K562 (cell line): ENCODE data around the gene PCK1. TPM values are rescaled to one million over a fixed set of nuclear protein-coding genes. Genes with fewer than 3 reads are reported as not detected.

Source experiments
- ATAC-seq: fragments of 200-7000 bp; cut with Tn5 transposase; 3 replicates; pipeline ENCODE4 v1.9.1; 2020; ENCODE audit warnings: moderate library complexity
- BruUV-seq: library from RNA; stranded (reverse); fragments of 400-500 nt; replicated peaks from 2 replicates; lab custom pipeline; 2021; lab: Mats Ljungman, UMichigan
- CTCF ChIA-PET: fragments of 300-600 bp; formaldehyde crosslinking; extraction: SDS; loops from one replicate; lab custom pipeline; 2021; ENCODE audit warnings: low intra/inter-chr PET ratio; lab: Yijun Ruan, JAX
- POLR2A ChIA-PET: fragments of 300-600, 350-650 bp; sonication (Branson Sonifier 250); formaldehyde crosslinking; extraction: SDS; loops from one replicate; lab custom pipeline; 2021; ENCODE audit warnings: antibody characterized with exemption, inconsistent platforms; lab: Yijun Ruan, JAX
- DNase-seq, 4 experiments: peaks; one replicate each; pipeline versions ENCODE4 v3.0.0 to v3.0.0-alpha.2; 2011 to 2018; ENCODE audit warnings: low spot score in 3 of 4, mixed read lengths in 3 of 4; ENCODE audit errors: extremely low read depth in 1 of 4
- FAIRE-seq: peaks from 2 replicates; lab custom pipeline; 2011; peaks lifted over from hg19 to GRCh38; lab: Jason Lieb, UNC
- H2AFZ ChIP-seq: 2 replicates; pipeline ENCODE4 v1.6.0; 2011; ENCODE audit warnings: low read depth, low read length, control low read depth, inconsistent platforms
- H3K27ac ChIP-seq: fragments of 200-600 bp; 3 replicates; pipeline ENCODE4 v1.8.0; 2011; ENCODE audit warnings: low read depth, mild to moderate bottlenecking, control low read depth, inconsistent platforms, low read length, moderate library complexity, mixed read lengths; ENCODE audit errors: extremely low read depth
- H3K27me3 ChIP-seq, 2 experiments: fragments of 300-600 bp in 1 of 2; 2 replicates in 1 of 2; 3 replicates in 1 of 2; pipeline versions ENCODE4 v1.6.0 to v1.8.0; 2011; ENCODE audit warnings: inconsistent platforms in 2 of 2, low read length in 2 of 2, mild to moderate bottlenecking in 1 of 2, mixed read lengths in 1 of 2, moderate library complexity in 1 of 2; ENCODE audit not compliant: control insufficient read depth in 2 of 2, insufficient read depth in 2 of 2
- H3K36me3 ChIP-seq: fragments of 300-600 bp; 3 replicates; pipeline ENCODE4 v1.8.0; 2011; ENCODE audit warnings: mild to moderate bottlenecking, low read length, inconsistent platforms; ENCODE audit not compliant: control insufficient read depth, insufficient read depth
- H3K4me1 ChIP-seq, 2 experiments: fragments of 200-600 bp in 1 of 2; replicated peaks in 1 of 2; 2 replicates in 1 of 2; 3 replicates in 1 of 2; pipeline versions ENCODE4 v1.5.1 to v1.8.0; 2011; ENCODE audit warnings: inconsistent platforms in 2 of 2, low read length in 2 of 2, mild to moderate bottlenecking in 1 of 2, mixed read lengths in 1 of 2, moderate library complexity in 1 of 2; ENCODE audit not compliant: control insufficient read depth in 2 of 2, insufficient read depth in 2 of 2
- H3K4me2 ChIP-seq: 2 replicates; pipeline ENCODE4 v1.6.1; 2011; ENCODE audit warnings: low read length, control low read depth, inconsistent platforms, mixed read lengths; ENCODE audit not compliant: insufficient read depth
- H3K4me3 ChIP-seq: fragments of 200-600 bp; sonication (generic), shearing (Covaris generic); 2 replicates; pipeline ENCODE4 v1.5.1; 2016; ENCODE audit warnings: control low read depth, inconsistent platforms
- H3K79me2 ChIP-seq: fragments of 200-600 bp; 3 replicates; pipeline ENCODE4 v1.8.0; 2011; ENCODE audit warnings: low read length, inconsistent platforms; ENCODE audit not compliant: control insufficient read depth, insufficient read depth
- H3K9ac ChIP-seq, 2 experiments: 2 replicates each; pipeline versions ENCODE4 v1.6.0 to v1.6.1; 2011; ENCODE audit warnings: low read depth in 2 of 2, low read length in 2 of 2, control low read depth in 1 of 2, inconsistent platforms in 1 of 2, mild to moderate bottlenecking in 1 of 2, mixed read lengths in 1 of 2; ENCODE audit not compliant: insufficient read depth in 1 of 2
- H3K9me1 ChIP-seq: one replicate; pipeline ENCODE4 v1.6.0; 2011; ENCODE audit warnings: inconsistent platforms, mild to moderate bottlenecking, low read length, moderate library complexity; ENCODE audit not compliant: control insufficient read depth, insufficient read depth
- H3K9me3 ChIP-seq: replicated peaks from 2 replicates; pipeline ENCODE4 v1.5.1; 2011; ENCODE audit warnings: low read depth, low read length, inconsistent platforms; ENCODE audit not compliant: control insufficient read depth, insufficient read depth
- H4K20me1 ChIP-seq: replicated peaks from 2 replicates; pipeline ENCODE4 v1.6.1; 2011; ENCODE audit warnings: low read length, inconsistent platforms, mixed read lengths; ENCODE audit not compliant: control insufficient read depth, insufficient read depth
- ARNT ChIP-seq, 2 experiments: fragments of 450-650 bp; IDR thresholded peaks; 2 replicates each; pipeline ENCODE4 v1.6.1; 2016; ENCODE audit warnings: mild to moderate bottlenecking in 1 of 2
- GABPB1 ChIP-seq: sonication (generic); formaldehyde crosslinking; IDR thresholded peaks from 2 replicates; pipeline ENCODE4 v1.8.0; 2022; ENCODE audit warnings: mild to moderate bottlenecking, missing genetic modification reagents
- HMG20B ChIP-seq: fragments of 250-450 bp; sonication (Bioruptor Pico); IDR thresholded peaks from 2 replicates; pipeline ENCODE4 v1.5.0; 2021; ENCODE audit warnings: mild to moderate bottlenecking
- KDM4B ChIP-seq, 2 experiments: fragments of 450-650 bp in 1 of 2; sonication (generic) in 1 of 2; IDR thresholded peaks; 2 replicates each; pipeline ENCODE4 v1.6.1; 2016 to 2017; ENCODE audit warnings: borderline replicate concordance in 2 of 2, antibody characterized with exemption in 1 of 2, low read depth in 1 of 2, mild to moderate bottlenecking in 1 of 2
- RBM34 ChIP-seq: fragments of 200-400 bp; formaldehyde crosslinking; IDR thresholded peaks from 2 replicates; pipeline ENCODE4 v1.6.1; 2018; ENCODE audit warnings: low read length, borderline replicate concordance; ENCODE audit not compliant: insufficient read depth
- RHOXF2B ChIP-seq: fragments of 250-450 bp; sonication (Bioruptor Pico); conservative IDR thresholded peaks from 2 replicates; pipeline ENCODE4 v1.5.1; 2021
- ZNF197 ChIP-seq: fragments of 200-800 bp; sonication (Bioruptor generic); IDR thresholded peaks from 2 replicates; pipeline ENCODE4 v1.6.1; 2016; ENCODE audit warnings: low read depth, missing genetic modification characterization, missing compliant biosample characterization
- WGBS: fragments of 100-300 bp; shearing (Covaris generic); methylation state at CpG from one replicate; pipeline ENCODE4 v1.1.6; 2016; ENCODE audit warnings: low coverage, mixed read lengths; ENCODE audit not compliant: insufficient coverage; ENCODE audit errors: missing lambda C conversion rate; 5-methylcytosine and 5-hydroxymethylcytosine counted together
- in situ Hi-C: fragments of 300-500 bp; cut with MboI; formaldehyde crosslinking; loops from 4 replicates; pipeline ENCODE4 v1.15.0; 2018; ENCODE audit warnings: inconsistent platforms, mixed read lengths
- intact Hi-C: fragments of 100-400 bp; cut with micrococcal nuclease; formaldehyde crosslinking; loops from 2 replicates; pipeline ENCODE4 v1.14.2; 2022
- polyA plus RNA-seq, 8 experiments: library from polyadenylated mRNA; depleted of rRNA in 4 of 8; stranded (reverse) in 5 of 8; unstranded in 3 of 8; fragments of >200 nt; fragmentation: Nextera tagmentation in 2 of 8; fragmentation: Illumina TruSeq in 1 of 8; extraction: Ambion mirVana in 2 of 8; extraction: Trizol in 1 of 8; gene quantifications; 2 replicates each; pipeline versions ENCODE4 v1.2.1 to v1.2.3, GENCODE V29; 2011 to 2014; ENCODE audit warnings: inconsistent platforms in 1 of 8, missing spikeins in 1 of 8
- total RNA-seq, 7 experiments: library from RNA; depleted of rRNA in 6 of 7; stranded (reverse); fragments of >200 nt in 6 of 7; fragmentation: Illumina TruSeq in 2 of 7; extraction: Trizol in 2 of 7; gene quantifications; 2 replicates each; pipeline versions ENCODE4 v1.2.1 to v1.2.3, GENCODE V29; 2011 to 2021; ENCODE audit warnings: low replicate concordance in 1 of 7
- TF ChIP-seq, protein P1 (sequence below): fragments of 450-650 bp; formaldehyde crosslinking; IDR thresholded peaks from 2 replicates; pipeline ENCODE4 v1.4.0; 2022; ENCODE audit warnings: missing genetic modification characterization
- TF ChIP-seq, protein P2 (sequence below): fragments of 450-650 bp; IDR thresholded peaks from 2 replicates; pipeline ENCODE4 v1.6.1; 2017; ENCODE audit warnings: antibody characterized with exemption, mild to moderate bottlenecking

PCK1 gene
- total and polyA plus RNA-seq, 9 of the 15 experiments (the other 6 are each of a cell fraction or from before 2014, with no cell fraction given), result 0.05 to 0.73 (median 0.15) TPM

DNA sequence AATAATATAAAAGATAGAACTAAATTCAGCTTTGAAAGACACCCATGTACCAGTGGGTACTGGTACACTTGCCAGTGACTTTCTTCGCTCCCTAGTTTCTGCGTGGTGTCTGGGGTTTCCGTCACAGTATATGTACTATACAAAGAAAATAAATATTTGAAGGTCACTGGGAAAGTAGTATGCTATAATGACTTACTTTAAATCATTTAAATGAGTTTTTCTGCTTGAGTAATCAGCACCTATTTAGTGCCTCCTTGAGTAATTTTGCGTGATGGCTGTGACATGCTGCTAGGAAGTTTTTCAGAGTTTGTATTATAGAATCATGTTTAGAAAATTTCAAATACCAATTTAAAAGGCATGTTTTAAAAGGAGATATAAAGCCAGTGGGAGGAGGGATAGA is 32.8 kb upstream of the PCK1 start:
- no TSS peak for BruUV-seq
- no peak overlapping the region for H2AFZ ChIP-seq
- 94% methylated on average over 4 of the region's 4 CpGs for WGBS
- FAIRE-seq, result no peak
- no peaks in the 10 kb centered on the region for H3K9me3 ChIP-seq
- no peak overlapping the region for H3K9ac ChIP-seq
- in situ Hi-C loops, result loop anchor here (10.0 kb wide), 1 partner anchor 677 kb away; no protein-coding TSS in a partner anchor
- intact Hi-C loops, result no loop called here
- 0 out of 2 replicates have a peak, but pooled peaks cover 5% of the 10 kb centered on the region for H4K20me1 ChIP-seq
- no peak for DNase-seq
- no peaks in the 10 kb centered on the region for H3K9me1 ChIP-seq
- no peak overlapping the region for H3K27ac ChIP-seq
- H3K4me3 ChIP-seq, result no peak overlapping the region
- TF ChIP-seq ARNT (IDR thresholded peaks at IDR 0.05), result no peak
- no peak for TF ChIP-seq ZNF197 (CRISPR knock-in tag)
- TF ChIP-seq RBM34, result no peak
- no peak for TF ChIP-seq GABPB1 (CRISPR knock-in tag)
- TF ChIP-seq, protein P1, sequence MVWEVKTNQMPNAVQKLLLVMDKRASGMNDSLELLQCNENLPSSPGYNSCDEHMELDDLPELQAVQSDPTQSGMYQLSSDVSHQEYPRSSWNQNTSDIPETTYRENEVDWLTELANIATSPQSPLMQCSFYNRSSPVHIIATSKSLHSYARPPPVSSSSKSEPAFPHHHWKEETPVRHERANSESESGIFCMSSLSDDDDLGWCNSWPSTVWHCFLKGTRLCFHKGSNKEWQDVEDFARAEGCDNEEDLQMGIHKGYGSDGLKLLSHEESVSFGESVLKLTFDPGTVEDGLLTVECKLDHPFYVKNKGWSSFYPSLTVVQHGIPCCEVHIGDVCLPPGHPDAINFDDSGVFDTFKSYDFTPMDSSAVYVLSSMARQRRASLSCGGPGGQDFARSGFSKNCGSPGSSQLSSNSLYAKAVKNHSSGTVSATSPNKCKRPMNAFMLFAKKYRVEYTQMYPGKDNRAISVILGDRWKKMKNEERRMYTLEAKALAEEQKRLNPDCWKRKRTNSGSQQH (CRISPR knock-in tag), result no peak
- no peak for TF ChIP-seq KDM4B (IDR thresholded peaks at IDR 0.05; ENCODE audit: borderline replicate concordance in 2 of 2, low read depth in 1 of 2)
- no peak for TF ChIP-seq HMG20B (CRISPR knock-in tag)
- no peak for TF ChIP-seq RHOXF2B (CRISPR knock-in tag)
- TF ChIP-seq, protein P2, sequence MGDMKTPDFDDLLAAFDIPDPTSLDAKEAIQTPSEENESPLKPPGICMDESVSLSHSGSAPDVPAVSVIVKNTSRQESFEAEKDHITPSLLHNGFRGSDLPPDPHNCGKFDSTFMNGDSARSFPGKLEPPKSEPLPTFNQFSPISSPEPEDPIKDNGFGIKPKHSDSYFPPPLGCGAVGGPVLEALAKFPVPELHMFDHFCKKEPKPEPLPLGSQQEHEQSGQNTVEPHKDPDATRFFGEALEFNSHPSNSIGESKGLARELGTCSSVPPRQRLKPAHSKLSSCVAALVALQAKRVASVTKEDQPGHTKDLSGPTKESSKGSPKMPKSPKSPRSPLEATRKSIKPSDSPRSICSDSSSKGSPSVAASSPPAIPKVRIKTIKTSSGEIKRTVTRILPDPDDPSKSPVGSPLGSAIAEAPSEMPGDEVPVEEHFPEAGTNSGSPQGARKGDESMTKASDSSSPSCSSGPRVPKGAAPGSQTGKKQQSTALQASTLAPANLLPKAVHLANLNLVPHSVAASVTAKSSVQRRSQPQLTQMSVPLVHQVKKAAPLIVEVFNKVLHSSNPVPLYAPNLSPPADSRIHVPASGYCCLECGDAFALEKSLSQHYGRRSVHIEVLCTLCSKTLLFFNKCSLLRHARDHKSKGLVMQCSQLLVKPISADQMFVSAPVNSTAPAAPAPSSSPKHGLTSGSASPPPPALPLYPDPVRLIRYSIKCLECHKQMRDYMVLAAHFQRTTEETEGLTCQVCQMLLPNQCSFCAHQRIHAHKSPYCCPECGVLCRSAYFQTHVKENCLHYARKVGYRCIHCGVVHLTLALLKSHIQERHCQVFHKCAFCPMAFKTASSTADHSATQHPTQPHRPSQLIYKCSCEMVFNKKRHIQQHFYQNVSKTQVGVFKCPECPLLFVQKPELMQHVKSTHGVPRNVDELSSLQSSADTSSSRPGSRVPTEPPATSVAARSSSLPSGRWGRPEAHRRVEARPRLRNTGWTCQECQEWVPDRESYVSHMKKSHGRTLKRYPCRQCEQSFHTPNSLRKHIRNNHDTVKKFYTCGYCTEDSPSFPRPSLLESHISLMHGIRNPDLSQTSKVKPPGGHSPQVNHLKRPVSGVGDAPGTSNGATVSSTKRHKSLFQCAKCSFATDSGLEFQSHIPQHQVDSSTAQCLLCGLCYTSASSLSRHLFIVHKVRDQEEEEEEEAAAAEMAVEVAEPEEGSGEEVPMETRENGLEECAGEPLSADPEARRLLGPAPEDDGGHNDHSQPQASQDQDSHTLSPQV, result no peak
- TF ChIP-seq, all 486 proteins: peak for 0
- ChIA-PET POLR2A (interaction anchor here (1.0 kb wide), 1 partner anchor 13 kb away, joined by 3 read pairs; no protein-coding TSS in a partner anchor), CTCF (interaction anchor here (1.3 to 4.9 kb wide), 2 partner anchors 63 to 65 kb away, joined by 5 to 103 read pairs; no protein-coding TSS in a partner anchor)
- Histone ChIP-seq H3K36me3 (peaks cover 9% of the 10 kb centered on the region; the same call in 2 of the 3 replicates), H3K27me3 (no peaks in the 10 kb centered on the region), H3K79me2 (peaks cover 18% of the 10 kb centered on the region), H3K4me1 (peaks cover 6 to 32% of the 10 kb centered on the region in 2 experiments; a peak in 4 of 5 replicates), H3K4me2 (no peak overlapping the region)
- ATAC-seq, result no peak
